ENCODE results near the gene STK38L. TPM values are rescaled to one million over a fixed set of nuclear protein-coding genes. Genes with fewer than 3 reads are reported as not detected.

The STK38L gene
- total RNA-seq, 1 donor from 2014 or later, result 30.8 TPM

GRCh38 chr12:27324530-27324929 lies 80.4 kb downstream of the STK38L start:
- no peaks in the 10 kb centered on the region for H3K9me3 Mint-ChIP-seq (ENCODE audit: unreplicated experiment)
- DNase-seq (ENCODE audit: low spot score), result no peak
- H3K27ac Mint-ChIP-seq (ENCODE audit: unreplicated experiment), result no peak overlapping the region
- H3K36me3 Mint-ChIP-seq (ENCODE audit: low read depth, unreplicated experiment), result peaks cover 8% of the 10 kb centered on the region
- H3K27me3 Mint-ChIP-seq (ENCODE audit: unreplicated experiment), result no peaks in the 10 kb centered on the region
- TF ChIP-seq, protein P1, sequence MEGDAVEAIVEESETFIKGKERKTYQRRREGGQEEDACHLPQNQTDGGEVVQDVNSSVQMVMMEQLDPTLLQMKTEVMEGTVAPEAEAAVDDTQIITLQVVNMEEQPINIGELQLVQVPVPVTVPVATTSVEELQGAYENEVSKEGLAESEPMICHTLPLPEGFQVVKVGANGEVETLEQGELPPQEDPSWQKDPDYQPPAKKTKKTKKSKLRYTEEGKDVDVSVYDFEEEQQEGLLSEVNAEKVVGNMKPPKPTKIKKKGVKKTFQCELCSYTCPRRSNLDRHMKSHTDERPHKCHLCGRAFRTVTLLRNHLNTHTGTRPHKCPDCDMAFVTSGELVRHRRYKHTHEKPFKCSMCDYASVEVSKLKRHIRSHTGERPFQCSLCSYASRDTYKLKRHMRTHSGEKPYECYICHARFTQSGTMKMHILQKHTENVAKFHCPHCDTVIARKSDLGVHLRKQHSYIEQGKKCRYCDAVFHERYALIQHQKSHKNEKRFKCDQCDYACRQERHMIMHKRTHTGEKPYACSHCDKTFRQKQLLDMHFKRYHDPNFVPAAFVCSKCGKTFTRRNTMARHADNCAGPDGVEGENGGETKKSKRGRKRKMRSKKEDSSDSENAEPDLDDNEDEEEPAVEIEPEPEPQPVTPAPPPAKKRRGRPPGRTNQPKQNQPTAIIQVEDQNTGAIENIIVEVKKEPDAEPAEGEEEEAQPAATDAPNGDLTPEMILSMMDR (IDR thresholded peaks at IDR 0.05; ENCODE audit: unreplicated experiment), result no peak
- no peaks in the 10 kb centered on the region for H3K4me1 Mint-ChIP-seq (ENCODE audit: unreplicated experiment)
- H3K4me3 Mint-ChIP-seq (ENCODE audit: unreplicated experiment), result no peak overlapping the region

GRCh38 chr12:27330846-27331245 lies 86.8 kb downstream of the STK38L start:
- Mint-ChIP-seq H3K36me3 (ENCODE audit: low read depth, unreplicated experiment) (peaks cover 4% of the 10 kb centered on the region), H3K27ac (ENCODE audit: unreplicated experiment) (peak overlapping the region; percentile 4), H3K9me3 (ENCODE audit: unreplicated experiment) (no peaks in the 10 kb centered on the region), H3K27me3 (ENCODE audit: unreplicated experiment) (peaks cover 5% of the 10 kb centered on the region), H3K4me3 (ENCODE audit: unreplicated experiment) (no peak overlapping the region), H3K4me1 (ENCODE audit: unreplicated experiment) (peaks cover 5% of the 10 kb centered on the region)
- TF ChIP-seq, protein P1 (IDR thresholded peaks at IDR 0.05; ENCODE audit: unreplicated experiment), result no peak
- DNase-seq (ENCODE audit: low spot score), result no peak

GRCh38 chr12:27331291-27331926 lies 87.3 kb downstream of the STK38L start:
- DNase-seq (ENCODE audit: low spot score), result no peak
- H3K27ac Mint-ChIP-seq (ENCODE audit: unreplicated experiment), result peak overlapping the region; percentile 59
- TF ChIP-seq, protein P1 (IDR thresholded peaks at IDR 0.05; ENCODE audit: unreplicated experiment), result no peak
- peaks cover 3% of the 10 kb centered on the region for H3K36me3 Mint-ChIP-seq (ENCODE audit: low read depth, unreplicated experiment)
- peaks cover 5% of the 10 kb centered on the region for H3K4me1 Mint-ChIP-seq (ENCODE audit: unreplicated experiment)
- H3K4me3 Mint-ChIP-seq (ENCODE audit: unreplicated experiment), result no peak overlapping the region
- peaks cover 5% of the 10 kb centered on the region for H3K27me3 Mint-ChIP-seq (ENCODE audit: unreplicated experiment)
- H3K9me3 Mint-ChIP-seq (ENCODE audit: unreplicated experiment), result no peaks in the 10 kb centered on the region

GRCh38 chr12:27331927-27332324 lies 87.8 kb downstream of the STK38L start:
- peaks cover 5% of the 10 kb centered on the region for H3K4me1 Mint-ChIP-seq (ENCODE audit: unreplicated experiment)
- H3K9me3 Mint-ChIP-seq (ENCODE audit: unreplicated experiment), result no peaks in the 10 kb centered on the region
- TF ChIP-seq, protein P1 (IDR thresholded peaks at IDR 0.05; ENCODE audit: unreplicated experiment), result no peak
- H3K36me3 Mint-ChIP-seq (ENCODE audit: low read depth, unreplicated experiment), result no peaks in the 10 kb centered on the region
- H3K27me3 Mint-ChIP-seq (ENCODE audit: unreplicated experiment), result peaks cover 5% of the 10 kb centered on the region
- H3K4me3 Mint-ChIP-seq (ENCODE audit: unreplicated experiment), result peak overlapping the region; percentile 86
- DNase-seq (ENCODE audit: low spot score), result no peak
- H3K27ac Mint-ChIP-seq (ENCODE audit: unreplicated experiment), result no peak overlapping the region

DNA sequence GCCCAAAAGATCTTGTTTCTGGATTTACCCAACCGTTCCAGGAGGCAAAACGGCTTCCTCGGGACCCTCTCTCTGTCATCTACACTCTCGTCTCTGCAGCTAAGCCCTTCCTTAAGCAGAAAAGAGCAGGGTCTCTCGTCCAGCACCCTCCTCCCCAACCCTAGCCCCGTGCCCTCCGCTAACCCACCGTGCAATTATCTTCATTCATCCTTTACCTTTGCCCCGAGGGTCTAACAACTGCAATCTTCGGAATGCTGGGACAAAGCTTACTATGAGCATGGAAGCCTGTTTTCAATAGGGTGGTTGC lies 88.3 kb downstream of the STK38L start:
- TF ChIP-seq, protein P1 (IDR thresholded peaks at IDR 0.05; ENCODE audit: unreplicated experiment), result no peak
- DNase-seq (ENCODE audit: low spot score), result no peak
- no peaks in the 10 kb centered on the region for H3K9me3 Mint-ChIP-seq (ENCODE audit: unreplicated experiment)
- peak overlapping the region; percentile 86 for H3K4me3 Mint-ChIP-seq (ENCODE audit: unreplicated experiment)
- no peaks in the 10 kb centered on the region for H3K36me3 Mint-ChIP-seq (ENCODE audit: low read depth, unreplicated experiment)
- peaks cover 5% of the 10 kb centered on the region for H3K4me1 Mint-ChIP-seq (ENCODE audit: unreplicated experiment)
- H3K27ac Mint-ChIP-seq (ENCODE audit: unreplicated experiment), result no peak overlapping the region
- H3K27me3 Mint-ChIP-seq (ENCODE audit: unreplicated experiment), result peaks cover 5% of the 10 kb centered on the region

Data from endothelial cell (in vitro differentiated cells).